Left lobe of liver (tissue), 2 donors: Measurements from ENCODE around the gene HOXA2. TPM values are rescaled to one million over a fixed set of nuclear protein-coding genes. Genes with fewer than 3 reads are reported as not detected.

Experiments used
- ATAC-seq: fragments of 200-7000 bp; cut with Tn5 transposase; one replicate; pipeline ENCODE4 v1.9.1; 2020; ENCODE audit warnings: mild to moderate bottlenecking, moderate library complexity
- DNase-seq: peaks from one replicate; pipeline ENCODE4 v3.0.0-alpha.2; 2020; ENCODE audit warnings: low spot score
- total RNA-seq: library from RNA; stranded (reverse); gene quantifications from one replicate; pipeline ENCODE4 v1.2.1, GENCODE V29; 2021
- donor health status: DM: no; HTN: no; CAD: no; lungs with moderate emphysema.
- donor health status: DM: no; HTN: yes; CAD: no.

The HOXA2 gene
- total RNA-seq, 1 donor from 2014 or later, result 0.15 TPM

DNA sequence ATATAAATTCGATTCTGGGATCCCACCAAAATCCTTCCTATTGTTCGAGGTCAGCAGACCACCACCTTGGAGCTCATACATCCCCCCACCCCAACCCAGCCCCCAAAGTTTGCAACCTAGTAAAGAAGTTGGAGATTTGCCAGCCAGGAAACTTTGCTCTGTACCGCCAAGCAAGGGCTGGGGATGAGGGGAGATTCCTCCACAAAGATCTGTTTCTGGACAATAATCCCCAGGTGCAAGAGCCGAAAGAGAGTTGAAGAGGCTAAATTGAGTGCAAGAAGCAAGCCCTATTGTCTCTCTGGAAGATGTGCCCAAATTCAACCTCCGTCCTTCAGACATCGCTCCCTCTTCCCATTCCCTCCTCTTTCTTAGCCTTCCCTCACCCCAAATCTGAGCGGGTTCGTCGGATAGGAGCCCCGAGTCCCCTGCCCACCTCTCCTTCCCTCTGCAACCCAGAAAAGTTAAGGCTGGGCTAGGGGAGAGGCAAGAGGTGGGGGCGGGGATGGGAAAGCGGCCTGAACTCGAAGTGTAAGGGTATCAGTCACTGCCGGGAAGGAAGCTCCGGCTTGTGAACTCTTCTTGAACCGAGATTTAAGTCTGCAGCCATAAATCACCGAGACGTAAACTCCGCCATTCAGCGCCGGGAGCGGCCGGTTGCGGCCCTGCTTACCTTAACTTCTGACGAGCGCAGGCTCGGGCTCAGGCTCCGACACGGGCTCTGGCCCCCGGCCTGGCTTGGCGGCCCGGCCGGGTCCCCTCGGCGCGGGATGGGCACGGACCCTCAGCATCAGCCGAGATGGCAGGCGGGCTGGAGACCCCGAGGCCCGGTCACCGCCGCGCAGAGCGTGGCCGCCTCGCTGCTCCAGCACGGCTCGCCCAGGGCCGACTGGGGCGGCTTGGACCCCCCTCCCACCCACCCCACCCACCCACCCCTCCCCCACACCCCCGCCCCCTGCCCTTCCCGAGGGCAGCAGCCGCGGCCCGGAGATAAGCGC is 10.8 kb upstream of the HOXA2 start:
- peak; percentile 53 for ATAC-seq
- no peak for DNase-seq

DNA sequence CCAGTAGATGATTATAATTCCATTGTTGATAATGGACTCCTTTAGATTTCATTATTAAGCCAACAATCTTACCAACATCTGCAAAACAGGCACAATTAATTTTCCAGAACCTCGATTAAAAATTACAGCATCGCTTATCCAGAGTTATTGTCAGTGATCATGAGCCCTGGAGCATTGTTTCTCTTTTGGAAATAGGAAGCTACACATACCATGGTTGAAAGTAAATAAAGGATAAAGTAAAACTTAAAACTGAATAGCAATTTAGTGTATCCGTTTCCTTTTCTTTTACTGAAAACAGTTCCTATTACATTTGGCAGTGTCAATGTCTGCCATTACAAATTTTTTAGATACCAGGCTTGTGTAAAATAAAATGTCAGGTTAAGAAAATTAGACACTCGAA is 9.9 kb upstream of the HOXA2 start:
- no peak for DNase-seq
- no peak for ATAC-seq

DNA sequence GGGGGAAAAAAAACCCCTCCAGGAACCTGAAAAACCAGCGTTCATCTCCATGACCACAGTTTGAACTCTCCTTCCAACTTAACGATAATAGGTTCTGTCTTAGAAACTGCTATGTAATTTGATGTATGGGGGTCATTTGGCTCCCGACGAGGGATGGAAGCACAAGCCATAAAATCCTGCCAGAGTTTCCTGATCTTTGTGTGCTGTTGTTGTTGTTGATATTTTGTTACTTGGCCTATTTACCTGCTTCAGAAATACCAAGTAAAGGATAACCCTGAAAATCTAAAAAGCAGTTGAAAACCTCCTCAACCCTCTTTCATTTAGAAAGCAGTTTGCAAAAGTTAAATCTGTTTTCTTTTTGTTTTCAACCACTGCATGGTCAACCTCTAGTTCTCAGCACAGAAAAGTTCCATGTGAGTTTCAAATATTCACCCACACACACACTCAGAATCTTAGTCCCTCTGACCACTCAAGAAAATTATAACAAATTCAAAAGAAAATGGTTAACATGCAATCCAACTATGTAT is 9.3 kb upstream of the HOXA2 start:
- DNase-seq (no peak), ATAC-seq (no peak)

DNA sequence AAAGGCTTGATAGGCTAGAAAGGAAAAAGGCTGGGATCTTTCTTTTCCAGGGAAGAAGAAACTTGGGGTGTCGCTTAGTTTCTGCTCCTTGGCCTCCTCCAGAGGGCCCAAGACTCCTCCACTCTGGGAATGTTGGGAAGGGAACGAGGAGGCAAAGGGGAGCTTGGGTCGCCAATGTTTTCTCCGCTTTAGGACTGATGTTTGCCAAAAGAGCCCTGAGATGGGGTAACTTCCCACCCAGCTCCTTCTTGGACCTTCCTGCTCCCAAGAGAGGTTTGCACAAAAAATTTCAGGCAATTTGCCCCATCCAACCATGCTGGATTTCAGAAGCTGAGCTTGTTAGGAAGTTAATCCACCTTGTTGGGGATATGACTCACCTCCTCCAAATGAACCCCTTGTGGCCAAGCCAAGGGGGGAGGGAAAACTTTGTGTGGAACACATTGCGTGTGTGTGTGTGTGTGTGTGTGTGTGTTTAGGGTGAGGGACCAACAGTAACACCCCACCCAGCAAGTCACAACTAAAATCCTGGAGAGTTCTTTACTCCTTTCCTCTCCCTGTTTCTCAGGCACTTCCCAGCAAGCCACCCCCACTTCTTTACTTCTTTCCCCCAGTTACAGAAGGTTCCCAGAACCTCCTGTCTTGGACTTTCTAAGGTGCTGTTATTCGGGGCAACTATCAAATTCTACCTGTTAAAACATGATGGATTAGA is 8.7 kb upstream of the HOXA2 start:
- DNase-seq (no peak), ATAC-seq (no peak)

DNA sequence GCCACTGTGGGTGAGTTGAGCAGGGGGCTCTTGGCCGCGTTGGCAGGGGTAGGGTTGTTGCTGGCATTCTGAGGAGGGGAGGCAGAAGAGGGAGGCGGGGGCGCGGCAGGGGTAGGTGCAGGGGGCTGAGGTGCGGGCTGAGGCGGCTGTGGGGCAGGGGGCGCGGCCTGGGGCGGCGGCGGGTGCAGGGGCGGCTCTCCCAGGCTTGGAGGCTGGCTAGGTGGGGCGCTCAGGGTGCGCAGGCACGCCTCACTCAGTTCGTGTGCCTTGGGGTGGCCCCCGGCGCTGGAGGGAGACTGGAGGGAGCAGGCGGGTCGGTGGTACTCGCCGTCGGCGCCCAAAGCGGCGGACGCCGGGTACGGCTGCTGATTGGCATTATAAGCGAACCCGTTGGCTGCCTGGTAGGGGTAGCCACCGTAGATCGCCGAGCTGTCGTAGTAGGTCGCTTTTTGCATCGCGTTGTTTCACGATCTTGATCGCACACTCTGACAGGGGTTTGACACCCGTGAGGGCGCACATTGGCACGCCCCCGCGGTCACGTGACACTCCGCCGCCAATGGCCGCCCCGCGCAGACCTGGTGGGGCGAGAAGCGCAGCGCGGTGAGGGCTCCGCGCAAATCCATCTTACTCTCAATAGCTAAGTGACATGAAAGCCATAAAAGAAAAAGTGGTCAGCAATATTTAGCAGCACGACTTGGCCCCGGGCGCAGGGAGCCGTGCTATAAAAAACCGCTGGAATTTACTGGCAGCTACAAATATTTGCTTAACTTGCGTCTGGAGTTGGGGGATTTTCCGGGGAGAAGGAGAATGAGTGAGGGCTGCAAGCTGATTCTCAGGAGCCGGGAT is 7.9 kb upstream of the HOXA2 start:
- ATAC-seq, result no peak

DNA sequence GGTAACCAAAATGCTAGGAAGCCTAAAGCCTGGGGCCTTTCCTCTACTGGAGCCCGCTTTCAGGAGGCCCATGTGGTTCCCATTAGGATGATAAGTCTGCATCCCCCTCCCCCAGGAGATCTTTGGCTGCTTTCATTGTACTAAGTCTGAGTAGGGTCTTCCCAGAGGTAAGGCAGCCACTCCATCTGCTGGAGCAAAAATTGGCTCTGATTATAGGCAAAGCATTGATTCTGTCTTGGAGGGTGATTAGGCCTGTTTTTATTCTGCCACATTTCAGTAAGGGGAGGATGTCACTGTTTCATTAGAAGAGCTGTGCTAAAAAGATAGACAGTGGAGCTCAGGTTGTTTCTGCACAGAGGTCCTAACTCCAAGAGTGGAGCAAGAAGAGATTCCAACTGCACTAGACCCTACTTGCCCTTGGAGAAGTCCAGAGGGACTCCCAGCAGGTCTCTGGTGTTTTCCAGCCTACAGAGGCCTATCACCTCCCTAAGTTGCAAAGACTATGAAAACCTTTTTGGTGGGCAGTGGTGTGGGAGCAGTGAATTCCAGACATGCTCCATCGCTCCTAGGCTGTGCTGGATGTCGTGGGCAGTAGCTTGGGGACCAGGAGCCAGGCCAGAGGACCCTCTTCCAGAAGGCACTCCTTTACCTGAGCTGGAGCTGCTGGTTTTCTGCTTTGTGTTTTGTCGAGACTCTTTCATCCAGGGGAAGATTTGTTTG is 7.1 kb upstream of the HOXA2 start:
- ATAC-seq (no peak), DNase-seq (no peak)

More for the DNA sequence above, 7.9 kb upstream of the HOXA2 start:
- no peak for DNase-seq

DNA sequence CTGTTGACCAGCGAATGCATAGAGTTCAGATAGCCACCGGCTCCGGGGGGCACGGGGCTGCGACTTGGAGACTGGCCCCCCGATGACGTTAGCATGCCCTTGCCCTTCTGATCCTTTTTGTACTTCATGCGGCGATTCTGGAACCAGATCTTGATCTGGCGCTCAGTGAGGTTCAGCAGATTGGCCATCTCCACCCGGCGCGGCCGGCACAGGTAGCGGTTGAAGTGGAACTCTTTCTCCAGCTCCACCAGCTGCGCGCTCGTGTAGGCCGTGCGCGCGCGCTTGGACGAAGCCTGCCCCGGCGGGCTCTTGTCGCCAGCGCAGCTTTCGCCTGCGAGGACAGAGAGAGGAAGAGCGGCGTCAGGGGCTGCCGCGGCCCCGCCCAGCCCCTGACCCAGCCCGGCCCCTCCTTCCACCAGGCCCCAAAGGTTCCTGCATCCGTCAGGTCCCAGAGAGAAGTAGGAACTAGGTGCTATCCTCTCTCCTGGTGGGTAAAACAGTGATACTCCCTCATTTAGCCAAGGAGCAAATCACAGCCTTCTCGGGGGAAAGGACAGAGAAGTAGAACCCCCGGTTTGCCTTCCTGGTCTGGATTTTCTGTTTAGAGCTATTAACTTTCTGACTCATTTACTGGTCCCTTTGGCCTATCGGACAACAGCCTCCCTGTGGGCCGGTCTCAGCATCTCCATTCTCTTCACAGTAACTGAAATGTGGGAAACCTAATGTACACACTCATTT is 6.1 kb upstream of the HOXA2 start:
- DNase-seq, result no peak

DNA sequence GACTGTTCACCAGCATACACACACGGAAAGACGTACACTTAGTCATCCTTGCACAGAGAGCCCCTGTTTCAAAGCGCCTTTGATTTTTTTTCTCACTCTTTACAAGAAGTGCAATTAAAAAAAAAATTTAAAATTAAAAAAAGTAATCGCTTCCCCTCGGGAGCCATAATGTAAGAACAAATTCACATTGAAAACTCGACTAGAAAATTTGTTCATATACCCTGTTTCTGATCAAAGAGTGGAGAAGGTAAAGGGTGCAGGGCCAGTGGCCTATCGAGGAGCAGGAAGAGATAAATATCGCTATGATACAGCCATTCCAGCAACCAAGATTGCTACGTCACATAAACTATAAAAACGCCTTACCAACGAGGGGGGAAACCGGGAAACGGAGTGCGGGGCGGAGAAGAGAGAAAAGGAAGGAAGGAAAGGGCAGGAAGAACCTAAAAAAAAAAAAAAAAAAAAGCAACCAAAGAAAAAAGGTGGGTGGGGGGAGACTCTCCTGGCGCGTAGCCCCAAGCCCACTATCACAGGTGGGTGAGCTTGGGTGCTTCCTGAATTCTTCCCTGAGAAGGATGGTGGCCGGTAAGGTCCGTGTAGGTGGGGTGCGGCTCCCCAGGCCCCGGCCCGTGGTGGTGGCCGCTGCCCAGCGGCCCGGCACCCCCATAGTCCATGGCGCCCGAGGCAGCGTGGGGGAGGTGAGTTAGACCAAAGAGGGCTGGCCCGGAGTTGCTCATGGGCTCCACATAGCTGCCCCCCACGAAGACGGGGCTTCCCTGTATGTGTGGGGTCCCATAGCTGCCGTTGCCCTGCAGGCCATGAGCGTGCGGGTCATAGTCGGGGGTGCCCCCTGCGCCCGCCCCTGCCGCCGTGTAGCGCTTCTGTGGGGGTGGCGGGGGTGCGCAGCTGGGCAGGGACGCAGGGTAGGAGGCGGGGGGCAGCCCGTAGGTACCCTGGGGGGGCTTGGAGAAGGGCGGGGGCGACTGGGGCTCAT is 5.2 kb upstream of the HOXA2 start:
- peak; percentile 10 for ATAC-seq
- no peak for DNase-seq

More for the DNA sequence above, 6.1 kb upstream of the HOXA2 start:
- peak; percentile 72 for ATAC-seq

DNA sequence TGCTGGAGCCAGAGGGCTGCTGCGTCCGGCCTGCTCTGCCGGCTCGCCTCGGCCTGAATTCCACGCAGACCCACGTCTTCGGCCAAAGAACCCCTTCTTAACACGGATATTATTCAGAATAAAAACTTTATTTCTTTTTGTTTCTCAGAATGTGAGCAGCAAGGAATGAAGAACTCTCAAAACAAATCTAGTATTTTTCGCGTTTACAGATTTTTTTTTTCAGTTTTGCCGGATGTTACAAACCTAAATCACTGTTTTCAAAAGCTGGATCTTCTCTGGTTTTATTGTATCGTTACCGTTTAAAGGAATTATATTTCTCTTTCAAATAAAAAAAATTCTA is 4.4 kb upstream of the HOXA2 start:
- no peak for DNase-seq
- no peak for ATAC-seq

DNA sequence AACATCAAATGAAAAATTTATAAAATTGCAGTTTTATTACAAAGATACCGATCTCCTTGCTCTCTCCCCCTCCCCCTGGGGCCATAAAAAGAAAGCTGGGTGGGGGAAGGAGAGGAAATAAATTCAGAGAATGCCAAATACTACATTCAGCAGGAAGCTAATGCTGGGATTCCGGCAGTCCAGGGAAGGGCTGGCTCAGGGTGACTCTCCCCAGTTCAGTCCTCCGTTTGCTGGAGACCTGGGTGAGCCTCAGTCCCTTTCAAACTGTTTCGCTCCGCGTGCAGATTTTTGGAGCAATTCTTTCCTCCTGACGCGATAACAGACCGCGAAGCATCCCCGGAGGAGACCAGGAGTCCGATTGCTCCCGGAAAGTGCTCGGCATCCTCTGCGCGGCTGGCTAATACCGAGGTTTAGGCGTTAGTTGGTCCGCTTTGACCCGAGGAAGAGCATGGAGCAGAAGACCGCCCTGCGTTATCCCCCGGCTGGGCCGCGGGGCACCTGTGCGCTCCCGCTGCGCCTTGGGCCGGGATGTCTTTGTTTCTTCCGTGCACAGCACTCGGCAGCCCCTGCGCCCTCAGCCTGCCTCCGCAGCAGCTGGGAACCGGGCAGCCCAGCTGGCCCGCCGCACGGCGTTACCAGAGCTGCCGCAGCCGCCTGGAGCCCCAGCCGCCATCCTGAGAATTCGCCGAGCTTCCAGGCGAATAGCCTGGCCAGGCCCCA is 3.9 kb upstream of the HOXA2 start:
- ATAC-seq, result peak; percentile 29
- no peak for DNase-seq

DNA sequence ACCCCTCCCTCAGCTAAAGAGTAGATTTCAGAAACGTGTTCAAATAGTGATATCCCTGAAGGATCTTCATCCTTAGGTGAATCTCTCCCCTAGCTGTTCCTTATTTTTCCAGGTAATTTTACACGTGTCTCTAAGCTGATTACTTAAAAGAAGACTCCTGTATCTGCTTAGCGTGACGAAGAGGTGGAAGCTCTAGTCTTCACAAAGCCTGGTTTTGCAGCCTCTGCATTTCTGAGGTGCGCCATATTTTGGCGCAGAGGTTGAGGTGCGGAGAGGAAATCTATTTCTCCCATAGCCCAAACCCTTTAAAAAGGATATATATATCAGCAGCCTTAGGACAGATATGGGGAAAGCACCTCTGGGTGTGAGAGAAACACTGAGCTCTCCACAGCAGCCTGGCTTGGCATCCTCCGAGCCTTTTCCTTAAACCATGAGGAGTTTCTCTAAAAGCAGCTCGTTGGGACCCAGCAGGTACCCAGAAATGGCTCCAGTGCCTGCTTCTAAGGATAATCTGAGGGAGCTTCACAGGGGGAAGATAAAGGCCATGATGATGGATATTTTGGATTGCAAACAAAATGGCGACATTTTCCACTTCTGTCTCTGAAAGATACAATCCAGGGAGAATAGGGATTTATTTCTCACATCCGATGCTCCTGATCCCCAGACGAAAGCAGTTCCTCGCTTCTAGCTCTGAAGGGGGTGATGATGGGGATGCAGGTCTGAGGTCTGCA is 3.0 kb upstream of the HOXA2 start:
- ATAC-seq (no peak), DNase-seq (no peak)

DNA sequence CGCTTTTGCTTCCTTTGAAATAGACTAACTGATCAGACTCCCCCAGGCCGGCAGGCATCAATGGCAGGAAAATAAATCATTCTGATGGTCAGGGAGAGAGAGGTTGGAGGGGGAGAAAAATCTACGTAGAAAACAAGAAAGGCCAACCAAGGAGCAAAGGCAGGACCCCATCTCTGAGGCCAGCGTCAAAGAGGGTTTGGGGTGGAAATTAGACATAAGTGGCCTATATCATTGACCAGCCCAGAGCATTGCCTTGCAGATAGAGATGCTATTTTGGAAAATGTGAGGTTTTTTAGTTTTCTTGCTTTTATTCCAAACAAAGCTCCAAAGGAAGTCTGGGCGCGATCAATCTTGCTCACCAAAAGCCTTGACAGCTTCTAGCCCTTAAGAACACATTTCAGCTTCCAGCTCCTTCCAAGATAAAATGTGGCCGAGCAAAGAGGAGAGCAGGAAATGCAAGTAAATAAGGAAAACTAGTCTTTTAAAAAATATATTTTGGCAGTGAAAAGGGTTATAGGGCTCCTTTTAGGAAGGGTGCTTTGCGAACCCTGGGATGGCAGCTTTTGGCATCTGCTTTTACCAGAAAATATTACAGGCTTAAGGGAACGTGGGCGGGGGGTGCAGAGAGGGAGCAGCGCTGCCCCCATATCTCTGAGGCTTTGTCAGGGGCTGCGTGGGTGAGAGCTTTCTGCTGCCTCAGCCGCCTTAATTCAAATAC is 2.0 kb upstream of the HOXA2 start:
- no peak for ATAC-seq

DNA sequence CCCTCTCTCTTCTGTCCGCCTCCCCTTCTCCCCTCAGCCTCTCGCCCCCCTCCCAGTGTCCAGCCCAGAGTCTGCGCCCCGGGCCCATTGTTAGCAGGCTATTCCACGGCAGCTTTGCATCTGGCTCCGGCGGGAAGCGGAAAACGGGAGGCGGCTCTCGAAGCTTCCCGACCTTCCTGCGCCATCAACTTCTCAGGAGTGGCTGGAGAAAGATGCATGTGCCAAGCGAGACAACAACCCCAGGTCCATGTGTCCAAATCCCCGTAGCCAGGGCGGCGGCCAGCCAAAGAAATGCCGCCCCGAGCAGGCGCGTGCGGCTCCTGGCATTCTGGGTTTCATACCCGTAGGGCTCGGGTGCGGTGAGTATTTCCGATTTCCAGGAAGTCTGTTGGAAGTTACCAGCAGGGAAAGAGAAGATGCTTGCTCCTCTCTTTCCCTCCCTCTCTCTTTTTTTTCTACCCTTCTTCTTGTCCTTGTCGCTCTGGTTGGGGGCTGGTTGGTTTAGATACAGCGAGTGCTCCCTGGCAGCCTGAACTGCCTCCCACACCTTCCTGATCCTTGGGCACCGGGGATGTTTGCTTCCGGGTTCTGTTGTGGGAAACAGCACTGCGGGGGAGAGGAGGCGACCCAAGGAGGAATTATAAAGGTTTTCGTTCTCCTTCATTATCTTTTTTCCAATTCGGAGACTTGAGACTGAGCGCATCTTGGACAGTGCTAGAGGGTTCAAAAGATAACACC is 1.2 kb upstream of the HOXA2 start:
- ATAC-seq, result no peak
- no peak for DNase-seq

More for the DNA sequence above, 2.0 kb upstream of the HOXA2 start:
- DNase-seq, result no peak

DNA sequence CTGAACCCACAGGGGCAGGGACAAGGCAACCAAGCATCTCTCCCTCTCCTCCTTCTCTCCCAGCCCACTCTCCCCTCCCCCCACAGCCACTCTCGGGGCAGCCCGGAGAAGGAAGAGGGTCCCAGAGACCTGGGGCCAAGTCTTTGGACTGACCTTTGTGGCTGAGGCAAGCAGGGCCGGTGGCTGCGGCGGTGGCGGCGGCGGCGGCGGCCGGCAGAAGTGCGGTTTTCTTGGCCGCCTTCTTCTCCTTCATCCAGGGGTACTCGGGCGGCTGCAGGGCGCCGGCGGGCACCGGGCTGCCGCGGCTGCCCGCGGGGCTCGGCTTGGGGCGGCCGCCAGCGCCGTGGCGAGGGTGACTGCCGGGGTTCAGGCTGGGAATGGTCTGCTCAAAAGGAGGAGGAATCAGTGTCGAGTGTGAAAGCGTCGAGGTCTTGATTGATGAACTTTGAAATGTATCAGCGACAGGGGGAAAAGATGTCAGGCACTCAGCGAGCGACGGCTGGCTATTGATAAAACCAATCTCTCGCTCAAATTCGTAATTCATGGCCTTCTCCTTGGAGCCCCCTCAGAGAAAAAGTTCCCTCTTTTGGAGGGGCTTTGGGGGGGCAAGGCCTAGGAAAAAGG is 414 bp downstream of the HOXA2 start:
- no peak for ATAC-seq
- DNase-seq, result no peak
